RWPE2 (cell line): ENCODE measurements around the gene PLA2G4D.

Experiments used
- ATAC-seq: fragments of 200-7000 bp; cut with Tn5 transposase; 3 replicates; pipeline ENCODE4 v1.9.1; 2021; ENCODE audit warnings: low read depth
- DNase-seq: peaks from one replicate; pipeline ENCODE4 v3.0.0-alpha.2; 2020; ENCODE audit warnings: low spot score
- H3K27ac ChIP-seq: fragments of 450-650 bp; 2 replicates; pipeline ENCODE4 v1.5.1; 2017; ENCODE audit warnings: mild to moderate bottlenecking; ENCODE audit not compliant: poor library complexity, severe bottlenecking
- H3K27me3 ChIP-seq: fragments of 250-450 bp; sonication (Bioruptor Pico); 2 replicates; pipeline ENCODE4 v1.5.1; 2021; ENCODE audit warnings: mild to moderate bottlenecking, moderate library complexity; ENCODE audit not compliant: insufficient read depth, poor library complexity, severe bottlenecking
- H3K36me3 ChIP-seq: fragments of 250-450 bp; sonication (Bioruptor Pico); 2 replicates; pipeline ENCODE4 v1.5.1; 2020; ENCODE audit warnings: low read depth, mild to moderate bottlenecking, moderate library complexity
- H3K4me1 ChIP-seq: fragments of 250-450 bp; sonication (Bioruptor Pico); 2 replicates; pipeline ENCODE4 v1.5.1; 2021; ENCODE audit warnings: mild to moderate bottlenecking, moderate library complexity; ENCODE audit not compliant: insufficient read depth, poor library complexity, severe bottlenecking
- H3K4me3 ChIP-seq: fragments of 250-450 bp; sonication (Bioruptor Pico); 2 replicates; pipeline ENCODE4 v1.5.1; 2021; ENCODE audit warnings: mild to moderate bottlenecking, moderate library complexity; ENCODE audit not compliant: severe bottlenecking
- H3K9me3 ChIP-seq: fragments of 250-450 bp; sonication (Bioruptor Pico); 2 replicates; pipeline ENCODE4 v1.5.1; 2021; ENCODE audit warnings: mild to moderate bottlenecking, moderate library complexity; ENCODE audit not compliant: severe bottlenecking
- TF ChIP-seq, protein P1 (sequence below): fragments of 450-650 bp; IDR thresholded peaks from one replicate; pipeline ENCODE4 v1.5.1; 2017; ENCODE audit warnings: mild to moderate bottlenecking, moderate library complexity; ENCODE audit not compliant: poor library complexity, severe bottlenecking

The PLA2G4D gene

DNA sequence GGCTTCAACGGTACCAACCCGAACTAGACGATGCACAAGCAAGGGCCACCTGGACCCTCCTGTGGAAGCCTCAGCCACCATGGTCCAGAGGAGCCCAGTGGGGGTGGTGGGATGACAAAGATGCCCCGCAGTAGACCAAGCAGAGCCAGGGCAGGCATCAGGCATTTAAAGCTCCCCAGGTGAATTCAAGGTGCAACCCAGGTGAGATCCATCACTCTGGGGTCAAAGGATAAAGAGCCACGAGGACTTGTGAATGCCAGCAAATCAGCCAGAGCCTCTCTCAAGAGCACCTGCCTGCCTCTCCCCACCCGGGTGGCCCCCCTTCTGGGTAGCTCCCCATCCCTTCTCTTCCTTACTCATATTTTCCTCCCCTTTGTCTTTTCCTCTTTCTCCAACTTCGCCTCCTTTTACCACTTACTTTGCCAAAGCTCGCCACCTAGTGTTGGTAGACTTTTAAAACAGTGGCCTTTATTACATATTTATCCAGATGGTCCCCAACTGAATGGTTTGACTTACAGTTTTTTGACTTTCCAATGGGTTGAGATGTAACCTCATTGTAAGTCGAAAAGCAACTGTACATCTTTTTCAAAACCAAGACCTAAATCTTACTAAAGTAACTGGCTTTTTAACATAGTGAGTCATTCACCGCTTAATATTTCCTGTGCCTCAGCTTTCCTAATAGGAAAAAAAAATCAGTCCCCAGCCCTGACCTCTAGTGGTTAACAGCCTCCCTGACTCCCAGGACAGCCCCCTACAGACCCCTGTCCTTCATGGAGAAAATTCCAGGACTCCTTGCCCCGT lies 43.3 kb upstream of the PLA2G4D start:
- no peak overlapping the region for H3K27ac ChIP-seq
- DNase-seq, result peak; percentile 43
- H3K27me3 ChIP-seq, result no peaks in the 10 kb centered on the region
- no peaks in the 10 kb centered on the region for H3K36me3 ChIP-seq
- no peaks in the 10 kb centered on the region for H3K9me3 ChIP-seq
- ATAC-seq, result peak; percentile 59
- TF ChIP-seq, protein P1, sequence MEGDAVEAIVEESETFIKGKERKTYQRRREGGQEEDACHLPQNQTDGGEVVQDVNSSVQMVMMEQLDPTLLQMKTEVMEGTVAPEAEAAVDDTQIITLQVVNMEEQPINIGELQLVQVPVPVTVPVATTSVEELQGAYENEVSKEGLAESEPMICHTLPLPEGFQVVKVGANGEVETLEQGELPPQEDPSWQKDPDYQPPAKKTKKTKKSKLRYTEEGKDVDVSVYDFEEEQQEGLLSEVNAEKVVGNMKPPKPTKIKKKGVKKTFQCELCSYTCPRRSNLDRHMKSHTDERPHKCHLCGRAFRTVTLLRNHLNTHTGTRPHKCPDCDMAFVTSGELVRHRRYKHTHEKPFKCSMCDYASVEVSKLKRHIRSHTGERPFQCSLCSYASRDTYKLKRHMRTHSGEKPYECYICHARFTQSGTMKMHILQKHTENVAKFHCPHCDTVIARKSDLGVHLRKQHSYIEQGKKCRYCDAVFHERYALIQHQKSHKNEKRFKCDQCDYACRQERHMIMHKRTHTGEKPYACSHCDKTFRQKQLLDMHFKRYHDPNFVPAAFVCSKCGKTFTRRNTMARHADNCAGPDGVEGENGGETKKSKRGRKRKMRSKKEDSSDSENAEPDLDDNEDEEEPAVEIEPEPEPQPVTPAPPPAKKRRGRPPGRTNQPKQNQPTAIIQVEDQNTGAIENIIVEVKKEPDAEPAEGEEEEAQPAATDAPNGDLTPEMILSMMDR, result peak; percentile 97
- H3K4me1 ChIP-seq, result peaks cover 3% of the 10 kb centered on the region
- no peak overlapping the region for H3K4me3 ChIP-seq

DNA sequence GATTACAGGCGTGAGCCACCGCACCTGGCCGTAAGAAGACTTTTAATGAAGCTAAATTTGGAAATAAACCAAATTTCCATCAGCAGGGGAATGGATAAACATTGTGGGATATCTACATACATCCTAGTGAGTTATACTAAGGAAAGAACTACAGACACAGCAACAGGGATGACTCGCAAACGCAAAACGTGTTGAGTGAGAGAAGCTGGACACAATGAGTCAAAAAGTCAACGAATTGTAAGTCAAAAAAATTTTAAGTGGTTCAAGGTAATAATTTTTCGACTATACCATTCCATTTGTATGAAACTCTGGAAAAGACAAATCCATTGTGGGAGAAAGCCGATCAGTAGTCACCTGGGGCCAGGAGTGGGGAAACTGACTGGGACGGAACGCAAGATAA lies 42.2 kb upstream of the PLA2G4D start:
- Histone ChIP-seq H3K4me1 (peaks cover 3% of the 10 kb centered on the region), H3K27me3 (no peaks in the 10 kb centered on the region), H3K9me3 (no peaks in the 10 kb centered on the region), H3K4me3 (no peak overlapping the region), H3K27ac (no peak overlapping the region), H3K36me3 (no peaks in the 10 kb centered on the region)
- ATAC-seq (no peak), DNase-seq (no peak)
- TF ChIP-seq, protein P1, result no peak

DNA sequence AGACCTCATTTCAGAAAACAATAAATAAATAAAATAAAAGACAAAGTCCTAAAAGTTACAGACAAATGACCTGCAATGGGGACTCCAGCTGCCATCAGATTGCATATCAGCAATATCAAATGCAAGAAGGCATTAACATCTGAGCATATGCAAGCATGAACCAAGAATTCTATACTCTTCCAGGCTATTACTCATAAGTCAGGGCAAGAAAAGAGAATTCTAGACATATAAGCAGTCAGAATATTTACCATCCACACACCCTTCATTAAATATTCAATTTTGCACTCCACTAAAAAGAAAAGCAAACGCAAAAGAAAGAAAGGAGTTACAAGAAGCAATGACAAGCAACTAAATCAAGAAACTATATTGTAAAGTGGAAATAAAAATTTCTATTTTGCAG lies 41.0 kb upstream of the PLA2G4D start:
- no peak overlapping the region for H3K27ac ChIP-seq
- ATAC-seq (no peak), DNase-seq (no peak)
- no peak overlapping the region for H3K4me3 ChIP-seq
- no peaks in the 10 kb centered on the region for H3K27me3 ChIP-seq
- H3K36me3 ChIP-seq, result no peaks in the 10 kb centered on the region
- H3K9me3 ChIP-seq, result no peaks in the 10 kb centered on the region
- H3K4me1 ChIP-seq, result peaks cover 3% of the 10 kb centered on the region
- TF ChIP-seq, protein P1, result no peak

DNA sequence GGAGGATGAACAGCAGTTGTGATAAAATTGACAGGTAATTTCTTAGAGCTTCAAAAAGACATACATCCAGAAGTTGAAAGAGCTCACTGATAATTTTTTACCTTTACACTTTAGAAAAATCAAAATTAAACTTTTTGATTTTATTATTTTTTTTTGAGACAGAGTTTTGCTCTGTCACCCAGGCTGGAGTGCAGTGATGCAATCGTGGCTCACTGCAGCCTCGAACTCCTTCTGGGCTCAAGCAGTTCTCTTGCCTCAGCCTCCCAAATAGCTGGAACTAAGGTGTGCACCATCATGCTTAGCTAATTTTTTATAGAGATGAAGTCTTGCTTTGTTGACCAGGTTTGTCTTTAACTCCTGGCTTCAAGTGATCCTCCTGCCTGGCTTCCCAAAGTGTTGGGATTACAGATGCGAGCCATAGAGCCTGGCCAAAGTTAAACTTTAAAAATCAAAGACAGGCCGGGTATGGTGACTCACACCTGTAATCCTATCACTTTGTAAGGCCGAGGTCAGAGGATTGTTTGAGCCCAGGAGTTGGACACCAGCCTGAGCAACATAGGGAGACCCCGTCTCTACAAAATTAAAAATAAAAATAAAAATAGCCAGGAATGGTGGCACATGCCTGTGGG lies 40.4 kb upstream of the PLA2G4D start:
- DNase-seq, result no peak
- peaks cover 3% of the 10 kb centered on the region for H3K4me1 ChIP-seq
- no peak overlapping the region for H3K4me3 ChIP-seq
- no peaks in the 10 kb centered on the region for H3K36me3 ChIP-seq
- TF ChIP-seq, protein P1, result no peak
- no peaks in the 10 kb centered on the region for H3K9me3 ChIP-seq
- no peak overlapping the region for H3K27ac ChIP-seq
- H3K27me3 ChIP-seq, result no peaks in the 10 kb centered on the region
- no peak for ATAC-seq
